Tongue (tissue), 3 donors: ENCODE data around the gene HDAC9. TPM values are rescaled to one million over a fixed set of nuclear protein-coding genes. Genes with fewer than 3 reads are reported as not detected.
"Not testable (repeated sequence)": the region's sequence is repeated elsewhere in the genome, so short reads cannot be mapped to it uniquely, and the experiment has no call there.

ENCODE experiments used
- DNase-seq: peaks from one replicate; pipeline ENCODE4 v3.0.0-alpha.2; 2015
- small RNA-seq: library from RNA; depleted of rRNA; stranded (forward); fragments of <200 nt; gene quantifications from one replicate; pipeline ENCODE3, GENCODE V24; 2014; ENCODE audit warnings: low replicate concordance
- total RNA-seq: library from RNA; depleted of rRNA; stranded (reverse); fragments of >200 nt; gene quantifications from one replicate; pipeline ENCODE4 v1.2.3, GENCODE V29; 2014

Gene HDAC9
- total RNA-seq, 1 donor from 2014 or later, result 56.2 TPM

GRCh38 chr7:19030281-19030680, 534.7 kb downstream of the HDAC9 start:
- no peak for DNase-seq

DNA sequence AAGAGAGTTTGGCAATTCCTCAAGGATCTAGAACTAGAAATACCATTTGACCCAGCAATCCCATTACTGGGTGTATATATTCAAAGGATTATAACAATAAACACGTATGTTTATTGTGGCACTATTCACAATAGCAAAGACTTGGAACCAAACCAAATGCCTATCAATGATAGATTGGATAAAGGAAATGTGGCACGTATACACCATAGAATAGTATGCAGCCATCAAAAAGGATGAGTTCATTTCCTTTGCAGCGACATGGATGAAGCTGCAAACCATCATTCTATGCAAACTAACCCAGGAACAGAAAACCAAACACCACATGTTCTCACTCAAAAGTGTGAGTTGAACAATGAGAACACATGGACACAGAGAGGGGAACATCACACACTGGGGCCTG, 537.4 kb downstream of the HDAC9 start:
- not testable (repeated sequence) for DNase-seq

DNA sequence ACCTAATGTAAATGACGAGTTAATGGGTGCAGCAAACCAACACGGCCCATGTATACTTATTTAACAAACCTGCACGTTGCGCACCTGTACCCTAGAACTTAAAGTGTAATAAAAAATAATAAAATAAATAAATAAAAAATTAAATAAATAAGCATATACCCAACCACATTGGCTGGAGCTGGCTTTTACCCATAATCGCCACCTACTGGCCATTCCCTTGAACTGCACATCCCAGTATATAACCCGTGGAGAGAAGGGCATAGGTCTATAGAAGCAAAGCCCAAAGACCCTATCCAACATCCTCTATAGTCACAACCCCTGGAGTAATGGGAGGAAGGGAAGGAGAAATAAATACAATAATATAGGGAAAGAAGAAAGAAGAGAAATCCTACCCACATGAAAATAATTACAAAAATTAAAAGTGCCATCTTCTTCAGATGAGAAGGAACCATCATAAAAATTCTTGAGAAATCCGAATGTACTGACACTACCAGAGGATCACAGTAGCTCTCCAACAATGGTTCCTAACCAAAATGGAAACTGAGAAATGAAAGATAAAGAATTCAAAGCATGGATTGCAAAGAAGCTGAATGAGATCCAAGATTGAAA, 556.3 kb downstream of the HDAC9 start:
- no peak for DNase-seq

Small RNA genes lying within 50 kb of the gene (small RNA-seq; reads per million reads assigned to genes)
- gene RN7SKP266, result not detected
